T-cell (primary cell): Measurements from ENCODE around the gene GNB5. TPM values are rescaled to one million over a fixed set of nuclear protein-coding genes. Genes with fewer than 3 reads are reported as not detected.

Source experiments
- ATAC-seq, 4 experiments: fragments of 200-7000 bp in 3 of 4; fragments of 150-1000 bp in 1 of 4; cut with Tn5 transposase; replicated peaks in 1 of 4; 1 replicate in 3 of 4; 2 replicates in 1 of 4; pipeline ENCODE4 v1.10.0; 2021; ENCODE audit warnings: moderate library complexity in 3 of 4, mild to moderate bottlenecking in 2 of 4, moderate number of reproducible peaks in 1 of 4
- CTCF ChIA-PET, 2 donors: fragments of 300-600 bp; sonication (Branson Sonifier 250); formaldehyde crosslinking; loops; one replicate each; lab custom pipeline; 2022; ENCODE audit warnings: antibody characterized with exemption in 2 of 2; lab: Charles Lee
- POLR2A ChIA-PET, 2 donors: fragments of 300-600 bp; sonication (Branson Sonifier 250); formaldehyde crosslinking; loops; one replicate each; lab custom pipeline; 2022; ENCODE audit warnings: antibody characterized with exemption in 2 of 2; lab: Charles Lee
- DNase-seq, 35 experiments: peaks; one replicate each; pipeline versions ENCODE4 v3.0.0 to v3.0.0-alpha.2; 2013 to 2023
- H3K27ac ChIP-seq: one replicate; pipeline ENCODE4 v1.5.1; 2013; ENCODE audit warnings: low read length
- H3K27me3 ChIP-seq, 2 experiments: replicated peaks in 1 of 2; 1 replicate in 1 of 2; 2 replicates in 1 of 2; pipeline versions ENCODE4 v1.6.1 to v1.7.0; 2013; ENCODE audit warnings: low read length in 1 of 2, mixed read lengths in 1 of 2; ENCODE audit not compliant: control insufficient read depth in 2 of 2, insufficient read depth in 2 of 2; ENCODE audit errors: extremely low read depth in 1 of 2
- H3K36me3 ChIP-seq, 2 donors: 1 replicate in 1 of 2; 2 replicates in 1 of 2; pipeline versions ENCODE4 v1.6.1 to v1.7.0; 2013; ENCODE audit warnings: low read length in 1 of 2; ENCODE audit not compliant: control insufficient read depth in 2 of 2, insufficient read depth in 1 of 2; ENCODE audit errors: extremely low read depth in 1 of 2
- H3K4me1 ChIP-seq, 2 experiments: 1 replicate in 1 of 2; 2 replicates in 1 of 2; pipeline versions ENCODE4 v1.6.1 to v1.7.0; 2013; ENCODE audit warnings: low read length in 2 of 2, mixed read lengths in 1 of 2; ENCODE audit not compliant: insufficient read depth in 2 of 2, control insufficient read depth in 1 of 2; ENCODE audit errors: extremely low read depth in 1 of 2
- H3K4me3 ChIP-seq, 2 donors: 1 replicate in 1 of 2; 2 replicates in 1 of 2; pipeline versions ENCODE4 v1.5.1 to v1.7.0; 2013; ENCODE audit warnings: mild to moderate bottlenecking in 2 of 2, low read length in 1 of 2, moderate library complexity in 1 of 2; ENCODE audit not compliant: control insufficient read depth in 1 of 2; ENCODE audit errors: extremely low read depth in 1 of 2
- H3K9me3 ChIP-seq: 2 replicates; pipeline ENCODE4 v1.7.0; 2013
- H3K27ac Mint-ChIP-seq, 2 donors: one replicate each; pipeline ENCODE4 v1.8.0; 2020 to 2021; ENCODE audit warnings: mild to moderate bottlenecking in 2 of 2, mixed read lengths in 2 of 2
- H3K27me3 Mint-ChIP-seq, 2 donors: one replicate each; pipeline ENCODE4 v1.8.0; 2021 to 2022; ENCODE audit warnings: mixed read lengths in 2 of 2
- H3K36me3 Mint-ChIP-seq: one replicate; pipeline ENCODE4 v1.8.0; 2021; ENCODE audit warnings: mixed read lengths
- H3K4me1 Mint-ChIP-seq, 3 donors: one replicate each; pipeline ENCODE4 v1.8.0; 2020 to 2022; ENCODE audit warnings: mixed read lengths in 3 of 3, mild to moderate bottlenecking in 1 of 3
- H3K4me3 Mint-ChIP-seq, 3 donors: one replicate each; pipeline ENCODE4 v1.8.0; 2020 to 2022; ENCODE audit warnings: mild to moderate bottlenecking in 3 of 3, mixed read lengths in 3 of 3, moderate library complexity in 3 of 3
- H3K9me3 Mint-ChIP-seq, 3 donors: one replicate each; pipeline ENCODE4 v1.8.0; 2020 to 2022; ENCODE audit warnings: mixed read lengths in 3 of 3
- WGBS: methylation state at CpG from one replicate; pipeline ENCODE4 v1.1.5; 2013; ENCODE audit warnings: missing lambda C conversion rate; ENCODE audit not compliant: insufficient coverage; 5-methylcytosine and 5-hydroxymethylcytosine counted together
- total RNA-seq, 35 experiments: library from RNA in 6 of 35; stranded (reverse) in 6 of 35; fragments of 120-200 nt in 1 of 35; gene quantifications; one replicate each; pipeline versions ENCODE4 v1.2.1 to v1.2.4 and lab custom pipeline; 2013 to 2026

GNB5 gene
- total RNA-seq, 5 donors from 2014 or later (not counting 1 experiment from before 2014, with no cell fraction given): 39.7 to 74.4 (median 54.7) TPM

- Histone ChIP-seq H3K27me3 (no peaks in the 10 kb centered on the region), H3K4me3 (no peak overlapping the region), H3K36me3 (peaks cover 4 to 60% of the 10 kb centered on the region in 2 donors), H3K27ac (no peak overlapping the region), H3K9me3 (no peaks in the 10 kb centered on the region), H3K4me1 (peaks cover 4 to 26% of the 10 kb centered on the region in 2 experiments)
- Mint-ChIP-seq H3K9me3 (no peaks in the 10 kb centered on the region), H3K36me3 (peaks cover 50% of the 10 kb centered on the region), H3K4me3 (no peak overlapping the region), H3K27me3 (no peaks in the 10 kb centered on the region), H3K27ac (peak overlapping the region; percentile 27 to 56), H3K4me1 (peaks cover 21 to 30% (median 29%) of the 10 kb centered on the region in 3 donors)
- CTCF ChIA-PET: no interaction called here
- POLR2A ChIA-PET: no interaction called here
- no peak for DNase-seq
- WGBS: 100% methylated on average over 3 of the region's 5 CpGs
- no peak for ATAC-seq
Observed at GRCh38 chr15:52134502-52135144, 56.6 kb downstream of the GNB5 start.

DNA sequence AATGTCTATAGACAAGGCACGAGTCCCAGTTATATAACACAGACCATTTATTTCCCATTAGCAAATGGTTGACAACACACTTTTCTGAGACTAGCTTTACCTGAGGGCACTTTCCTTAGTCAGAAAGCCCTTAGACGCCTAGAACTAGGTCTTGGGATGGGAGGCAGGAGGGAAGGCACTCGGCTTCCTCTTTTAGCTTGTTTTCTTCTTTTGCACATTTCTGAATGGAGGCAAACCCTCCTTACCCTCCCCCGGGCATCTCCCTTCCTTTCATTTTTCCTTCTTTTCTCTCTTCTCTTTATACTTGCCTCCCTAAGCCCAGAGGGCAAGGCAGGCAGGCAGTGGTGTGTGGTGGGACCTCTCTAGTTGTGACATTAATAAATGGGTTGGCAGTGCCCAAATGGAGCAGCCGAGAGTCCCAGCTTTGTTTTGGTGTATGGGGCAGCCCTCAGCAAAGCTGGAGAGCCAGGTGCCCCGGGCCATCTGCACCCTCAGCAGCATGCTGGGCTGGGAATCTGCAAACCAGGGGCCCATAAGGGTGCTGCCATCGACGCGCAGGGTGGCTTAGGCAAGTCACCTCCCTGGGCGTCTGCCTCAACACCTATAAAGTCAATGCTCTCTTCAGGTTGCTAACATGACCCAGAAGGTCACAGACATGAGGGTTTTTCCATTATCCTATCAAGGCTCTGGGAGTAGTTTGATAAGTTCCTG lies 57.5 kb downstream of the GNB5 start:
- no peaks in the 10 kb centered on the region for H3K27me3 Mint-ChIP-seq
- ChIA-PET CTCF (no interaction called here), POLR2A (no interaction called here)
- no peak for DNase-seq
- WGBS: 98% methylated on average over 4 of the region's 10 CpGs
- no peaks in the 10 kb centered on the region for H3K9me3 ChIP-seq
- H3K9me3 Mint-ChIP-seq: no peaks in the 10 kb centered on the region
- H3K27me3 ChIP-seq: no peaks in the 10 kb centered on the region
- no peak overlapping the region for H3K27ac ChIP-seq
- H3K36me3 Mint-ChIP-seq: peaks cover 46% of the 10 kb centered on the region
- ATAC-seq: no peak
- no peak overlapping the region for H3K27ac Mint-ChIP-seq
- H3K4me3 ChIP-seq: no peak overlapping the region
- H3K4me3 Mint-ChIP-seq: no peak overlapping the region
- peaks cover 4 to 59% of the 10 kb centered on the region in 2 donors for H3K36me3 ChIP-seq
- peaks cover 21 to 30% (median 28%) of the 10 kb centered on the region in 3 donors for H3K4me1 Mint-ChIP-seq
- H3K4me1 ChIP-seq: peaks cover 4 to 26% of the 10 kb centered on the region in 2 experiments

GRCh38 chr15:52132066-52132465 lies 59.1 kb downstream of the GNB5 start:
- DNase-seq (no peak), ATAC-seq (no peak)
- H3K4me3 ChIP-seq: no peak overlapping the region
- H3K27ac ChIP-seq: no peak overlapping the region
- H3K27me3 ChIP-seq: no peaks in the 10 kb centered on the region
- Mint-ChIP-seq H3K4me3 (no peak overlapping the region), H3K4me1 (peaks cover 15 to 18% (median 16%) of the 10 kb centered on the region in 3 donors), H3K36me3 (peaks cover 49% of the 10 kb centered on the region), H3K27ac (no peak overlapping the region), H3K9me3 (no peaks in the 10 kb centered on the region), H3K27me3 (no peaks in the 10 kb centered on the region)
- H3K9me3 ChIP-seq: no peaks in the 10 kb centered on the region
- POLR2A ChIA-PET: no interaction called here
- peaks cover 4 to 17% of the 10 kb centered on the region in 2 experiments for H3K4me1 ChIP-seq
- CTCF ChIA-PET: no interaction called here
- H3K36me3 ChIP-seq: peaks cover 4 to 51% of the 10 kb centered on the region in 2 donors

DNA sequence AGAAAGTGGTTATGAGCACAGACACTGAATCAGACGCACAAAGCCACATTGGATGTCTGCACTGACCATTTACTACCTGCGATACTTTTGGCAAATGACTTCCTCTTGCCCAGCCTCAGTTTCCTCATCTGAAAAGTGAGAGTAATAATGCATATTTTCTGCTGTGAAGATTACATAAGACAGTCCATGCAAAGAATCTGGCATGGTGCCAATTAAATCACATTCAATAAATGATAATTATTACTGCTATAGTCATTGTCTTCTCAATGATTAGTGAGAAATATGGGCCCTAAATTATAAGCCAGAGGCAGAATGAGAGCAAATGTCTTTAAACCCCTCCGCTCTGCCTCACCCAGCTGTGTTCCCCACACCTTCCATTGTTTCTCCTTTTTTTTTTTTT lies 62.6 kb downstream of the GNB5 start:
- ChIA-PET POLR2A (interaction anchor here (0.6 kb wide), 3 partner anchors 30 to 603 kb away, joined by 3 to 4 read pairs (median 3); no protein-coding TSS in a partner anchor), CTCF (no interaction called here)
- Mint-ChIP-seq H3K9me3 (no peaks in the 10 kb centered on the region), H3K4me1 (no peaks in the 10 kb centered on the region), H3K27ac (no peak overlapping the region), H3K36me3 (peaks cover 45% of the 10 kb centered on the region), H3K4me3 (no peak overlapping the region), H3K27me3 (no peaks in the 10 kb centered on the region)
- ATAC-seq (no peak), DNase-seq (no peak)
- no peaks in the 10 kb centered on the region for H3K27me3 ChIP-seq
- H3K36me3 ChIP-seq: peaks cover 7 to 47% of the 10 kb centered on the region in 2 donors
- H3K9me3 ChIP-seq: no peaks in the 10 kb centered on the region
- H3K4me1 ChIP-seq: no peaks in the 10 kb centered on the region
- H3K4me3 ChIP-seq: no peak overlapping the region
- WGBS: no CpG with 5 or more reads among the region's 3 CpGs
- H3K27ac ChIP-seq: no peak overlapping the region

DNA sequence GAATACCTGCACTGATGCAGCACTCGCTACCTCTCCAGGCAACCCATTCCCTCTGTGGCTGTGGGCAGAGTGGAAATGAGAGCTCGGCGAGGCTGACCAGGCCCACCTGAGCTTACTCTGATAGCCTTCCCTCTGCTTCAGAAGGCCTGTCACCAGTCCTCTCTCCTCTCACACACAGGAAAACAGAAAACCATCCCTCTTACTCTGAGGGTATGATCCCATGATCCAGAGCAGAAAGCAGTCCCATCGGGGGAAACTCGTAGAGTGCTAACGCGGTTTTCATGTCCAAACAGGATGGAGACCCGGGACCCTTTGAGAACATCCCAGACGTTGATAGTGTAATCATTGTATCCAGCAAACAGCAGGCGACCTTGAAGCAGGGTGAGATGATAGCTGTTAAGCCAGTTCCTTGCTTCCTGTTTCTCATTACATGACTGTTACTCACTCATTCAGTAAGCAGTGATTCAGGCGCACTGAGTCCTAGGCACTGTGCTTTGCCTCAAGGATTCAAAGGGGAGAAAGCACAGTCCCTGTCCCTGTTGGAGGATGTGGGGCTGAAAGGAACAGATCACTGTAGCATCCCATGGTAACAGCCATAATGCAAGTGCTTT lies 66.8 kb downstream of the GNB5 start:
- Mint-ChIP-seq H3K4me3 (no peak overlapping the region), H3K9me3 (no peaks in the 10 kb centered on the region), H3K36me3 (peaks cover 21% of the 10 kb centered on the region), H3K27me3 (no peaks in the 10 kb centered on the region), H3K4me1 (no peaks in the 10 kb centered on the region), H3K27ac (no peak overlapping the region)
- Histone ChIP-seq H3K36me3 (peaks cover 12 to 31% of the 10 kb centered on the region in 2 donors), H3K4me1 (no peaks in the 10 kb centered on the region), H3K27me3 (no peaks in the 10 kb centered on the region), H3K4me3 (no peak overlapping the region), H3K9me3 (no peaks in the 10 kb centered on the region), H3K27ac (no peak overlapping the region)
- DNase-seq: no peak
- WGBS: 96% methylated on average over 9 of the region's 11 CpGs
- ChIA-PET CTCF (interaction anchor here (0.6 kb wide), 2 partner anchors 35 to 214 kb away, joined by 3 to 4 read pairs; no protein-coding TSS in a partner anchor), POLR2A (interaction anchor here in 1 of 2 donors (0.6 kb wide), 1 partner anchor 40 kb away, joined by 13 read pairs; no protein-coding TSS in a partner anchor)
- ATAC-seq: peak in 1 of 4 experiments; percentile 8

DNA sequence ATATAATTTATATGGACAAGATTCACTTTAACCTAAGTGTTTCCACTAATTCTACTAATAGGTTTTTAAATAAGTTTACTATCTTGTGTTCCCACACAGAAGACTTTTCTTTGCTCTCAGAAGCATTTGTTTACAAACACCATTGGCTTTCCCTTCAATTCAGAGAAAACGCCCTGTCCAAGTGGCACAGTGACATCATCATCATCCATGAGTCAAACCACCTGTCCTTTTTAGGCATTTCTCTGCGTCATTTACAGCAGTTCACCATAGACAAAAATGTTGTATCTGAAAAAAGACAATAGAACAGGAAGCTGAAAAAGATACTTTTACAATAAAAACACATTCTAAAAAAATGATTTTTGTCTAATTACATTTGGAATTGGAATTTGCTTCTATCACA lies 69.3 kb downstream of the GNB5 start:
- Mint-ChIP-seq H3K4me3 (no peak overlapping the region), H3K36me3 (peaks cover 15% of the 10 kb centered on the region), H3K27me3 (no peaks in the 10 kb centered on the region), H3K27ac (no peak overlapping the region), H3K4me1 (peaks cover 0 to 4% (median 3%) of the 10 kb centered on the region in 3 donors), H3K9me3 (no peaks in the 10 kb centered on the region)
- Histone ChIP-seq H3K9me3 (no peaks in the 10 kb centered on the region), H3K36me3 (peaks cover 12 to 23% of the 10 kb centered on the region in 2 donors), H3K4me1 (no peaks in the 10 kb centered on the region), H3K27ac (no peak overlapping the region), H3K4me3 (no peak overlapping the region), H3K27me3 (no peaks in the 10 kb centered on the region)
- CTCF ChIA-PET: interaction anchor here (0.6 to 0.7 kb wide), 2 partner anchors 432 to 474 kb away, joined by 3 read pairs; no protein-coding TSS in a partner anchor
- 82% methylated on average over 1 of the region's 2 CpGs for WGBS
- DNase-seq (no peak), ATAC-seq (no peak)
- POLR2A ChIA-PET: no interaction called here
